Neuronal stem cell (in vitro differentiated cells): ENCODE results near the gene USP32.

Experiments
- DNase-seq: peaks from one replicate; pipeline ENCODE4 v3.0.0-alpha.2; 2013; ENCODE audit warnings: low spot score
- H2AFZ ChIP-seq: one replicate; pipeline ENCODE4 v1.6.1; 2013; ENCODE audit warnings: mild to moderate bottlenecking, low read length, inconsistent platforms
- H2AK5ac ChIP-seq: 2 replicates; pipeline ENCODE4 v1.6.1; 2013; ENCODE audit warnings: low read depth, mild to moderate bottlenecking, inconsistent platforms, low read length, moderate library complexity, mixed read lengths
- H2BK120ac ChIP-seq: 2 replicates; pipeline ENCODE4 v1.6.1; 2013; ENCODE audit warnings: low read depth, mild to moderate bottlenecking, inconsistent platforms, low read length, moderate library complexity, mixed read lengths
- H2BK12ac ChIP-seq: one replicate; pipeline ENCODE4 v1.6.1; 2013; ENCODE audit warnings: low read length, inconsistent platforms
- H2BK15ac ChIP-seq: 2 replicates; pipeline ENCODE4 v1.6.1; 2013; ENCODE audit warnings: mild to moderate bottlenecking, low read length, inconsistent platforms, mixed read lengths
- H2BK5ac ChIP-seq: one replicate; pipeline ENCODE4 v1.6.1; 2013; ENCODE audit warnings: inconsistent platforms, mild to moderate bottlenecking, low read length, moderate library complexity
- H3K14ac ChIP-seq: one replicate; pipeline ENCODE4 v1.6.1; 2013; ENCODE audit warnings: low read length, inconsistent platforms
- H3K18ac ChIP-seq: 2 replicates; pipeline ENCODE4 v1.6.1; 2013; ENCODE audit warnings: low read length, inconsistent platforms
- H3K23ac ChIP-seq: 2 replicates; pipeline ENCODE4 v1.6.1; 2013; ENCODE audit warnings: low read depth, mild to moderate bottlenecking, mixed read lengths, low read length, inconsistent platforms; ENCODE audit not compliant: poor library complexity
- H3K27ac ChIP-seq: replicated peaks from 3 replicates; pipeline ENCODE4 v1.5.1; 2013; ENCODE audit warnings: low read length, inconsistent platforms
- H3K27me3 ChIP-seq, 3 experiments: 2 replicates each; pipeline ENCODE4 v1.6.1; 2013; ENCODE audit warnings: low read length in 3 of 3, mild to moderate bottlenecking in 2 of 3, inconsistent platforms in 1 of 3, low read depth in 1 of 3, mixed read lengths in 1 of 3, moderate library complexity in 1 of 3; ENCODE audit not compliant: control insufficient read depth in 3 of 3, insufficient read depth in 3 of 3
- H3K36me3 ChIP-seq, 2 donors: replicated peaks in 1 of 2; 2 replicates each; pipeline ENCODE4 v1.6.1; 2013; ENCODE audit warnings: low read length in 2 of 2; ENCODE audit not compliant: control insufficient read depth in 2 of 2, insufficient read depth in 2 of 2
- H3K4ac ChIP-seq: 2 replicates; pipeline ENCODE4 v1.6.1; 2013; ENCODE audit warnings: inconsistent platforms, mild to moderate bottlenecking, low read length, moderate library complexity
- H3K4me1 ChIP-seq, 2 donors: 1 replicate in 1 of 2; 2 replicates in 1 of 2; pipeline ENCODE4 v1.6.1; 2013; ENCODE audit warnings: low read length in 2 of 2, low read depth in 1 of 2; ENCODE audit not compliant: control insufficient read depth in 2 of 2, insufficient read depth in 1 of 2
- H3K4me2 ChIP-seq: one replicate; pipeline ENCODE4 v1.6.1; 2013; ENCODE audit warnings: mild to moderate bottlenecking, low read length, inconsistent platforms; ENCODE audit not compliant: insufficient read depth, poor library complexity, severe bottlenecking
- H3K4me3 ChIP-seq, 2 donors: 2 replicates each; pipeline ENCODE4 v1.5.1; 2013; ENCODE audit warnings: low read length in 2 of 2, mild to moderate bottlenecking in 2 of 2, inconsistent platforms in 1 of 2, moderate library complexity in 1 of 2
- H3K79me1 ChIP-seq: one replicate; pipeline ENCODE4 v1.6.1; 2013; ENCODE audit warnings: low read depth, mild to moderate bottlenecking, inconsistent platforms, low read length, moderate library complexity
- H3K9ac ChIP-seq: one replicate; pipeline ENCODE4 v1.6.1; 2013; ENCODE audit warnings: mild to moderate bottlenecking, low read depth, low read length, inconsistent platforms; ENCODE audit not compliant: poor library complexity
- H3K9me3 ChIP-seq, 2 donors: replicated peaks in 1 of 2; 2 replicates each; pipeline versions ENCODE3 to v1.6.1; 2013; ENCODE audit warnings: low read length in 2 of 2, mild to moderate bottlenecking in 2 of 2, inconsistent platforms in 1 of 2, low read depth in 1 of 2, mixed read lengths in 1 of 2, moderate library complexity in 1 of 2; ENCODE audit not compliant: control insufficient read depth in 2 of 2, insufficient read depth in 1 of 2
- H4K8ac ChIP-seq: one replicate; pipeline ENCODE4 v1.6.1; 2013; ENCODE audit warnings: low read depth, mild to moderate bottlenecking, inconsistent platforms, low read length, moderate library complexity
- H4K91ac ChIP-seq: one replicate; pipeline ENCODE4 v1.6.1; 2013; ENCODE audit warnings: low read length, low read depth, mild to moderate bottlenecking, inconsistent platforms; ENCODE audit not compliant: poor library complexity
- WGBS, 2 donors: extraction: QIAGEN DNeasy Blood & Tissue Kit; methylation state at CpG; one replicate each; pipeline ENCODE4 v1.1.7; 2013; ENCODE audit warnings: missing lambda C conversion rate in 2 of 2, mixed read lengths in 1 of 2; ENCODE audit not compliant: insufficient read length in 2 of 2, insufficient replicate concordance in 1 of 2; ENCODE audit errors: extremely low coverage in 2 of 2; 5-methylcytosine and 5-hydroxymethylcytosine counted together

USP32 gene

DNA sequence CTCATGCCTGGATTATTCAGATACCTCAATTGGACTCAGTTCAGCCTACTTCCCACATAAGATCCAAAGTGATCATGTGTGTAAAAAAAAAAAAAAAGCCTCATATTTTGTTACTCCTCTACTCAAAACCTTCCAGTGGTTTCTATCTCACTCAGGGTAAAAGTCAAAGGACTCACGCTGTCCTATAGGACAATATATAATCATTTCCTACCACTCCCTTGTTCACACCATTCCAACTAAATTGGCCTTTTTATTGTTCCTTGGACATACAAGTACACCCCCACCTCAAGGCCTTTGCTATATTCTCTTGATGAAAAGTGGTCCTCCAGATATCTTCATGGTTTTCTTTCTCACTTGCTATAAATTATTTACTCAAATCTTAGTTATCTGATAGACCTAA is 99.2 kb downstream of the USP32 start:
- Histone ChIP-seq H2AFZ (no peak overlapping the region), H3K27ac (no peak overlapping the region), H2BK5ac (no peak overlapping the region), H3K4me1 (no peaks in the 10 kb centered on the region), H3K14ac (no peak overlapping the region), H3K4ac (no peak overlapping the region), H3K9me3 (no peaks in the 10 kb centered on the region), H3K36me3 (peaks cover 0 to 25% of the 10 kb centered on the region in 2 donors), H2BK12ac (no peak overlapping the region), H2BK120ac (no peak overlapping the region), H3K4me3 (no peak overlapping the region), H3K9ac (no peak overlapping the region), H3K4me2 (no peak overlapping the region), H3K79me1 (no peaks in the 10 kb centered on the region), H3K18ac (no peak overlapping the region), H2AK5ac (no peak overlapping the region), H4K91ac (no peak overlapping the region), H3K23ac (no peak overlapping the region), H2BK15ac (no peak overlapping the region), H3K27me3 (no peaks in the 10 kb centered on the region), H4K8ac (no peak overlapping the region)
- DNase-seq: no peak
- no CpG with 5 or more reads among the region's 1 CpG for WGBS, 2 donors

DNA sequence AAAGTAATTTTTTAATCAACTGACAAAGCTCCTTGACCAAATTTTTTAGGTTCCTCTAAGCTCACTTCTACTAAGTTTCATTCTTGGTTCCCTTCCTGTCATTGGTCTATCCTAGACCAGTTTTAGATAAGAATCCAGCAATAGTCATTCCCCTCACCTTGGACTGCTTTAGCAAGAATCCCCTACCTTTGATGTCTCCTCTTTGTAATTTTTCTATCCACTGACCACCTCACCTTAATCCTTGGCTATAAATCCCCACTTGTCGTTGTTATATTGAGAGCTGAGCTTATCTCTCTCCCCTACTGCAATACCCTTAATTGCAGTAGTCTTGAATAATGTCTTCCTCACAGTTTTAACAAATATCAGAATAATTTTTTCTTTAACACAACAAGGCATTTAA is 107.2 kb downstream of the USP32 start:
- H3K14ac ChIP-seq: no peak overlapping the region
- H3K4me2 ChIP-seq: no peak overlapping the region
- no CpG with 5 or more reads among the region's 1 CpG for WGBS, 2 donors
- no peak for DNase-seq
- no peaks in the 10 kb centered on the region for H3K27me3 ChIP-seq
- peaks cover 0 to 30% of the 10 kb centered on the region in 2 donors for H3K36me3 ChIP-seq
- no peak overlapping the region for H4K8ac ChIP-seq
- no peaks in the 10 kb centered on the region for H3K79me1 ChIP-seq
- H2AK5ac ChIP-seq: no peak overlapping the region
- H2AFZ ChIP-seq: no peak overlapping the region
- no peak overlapping the region for H3K27ac ChIP-seq
- H4K91ac ChIP-seq: no peak overlapping the region
- H2BK120ac ChIP-seq: no peak overlapping the region
- no peak overlapping the region for H2BK15ac ChIP-seq
- H3K9me3 ChIP-seq: no peaks in the 10 kb centered on the region
- no peak overlapping the region for H3K4ac ChIP-seq
- H3K9ac ChIP-seq: no peak overlapping the region
- no peak overlapping the region for H3K23ac ChIP-seq
- no peak overlapping the region for H2BK5ac ChIP-seq
- no peak overlapping the region for H3K18ac ChIP-seq
- H2BK12ac ChIP-seq: no peak overlapping the region
- no peak overlapping the region for H3K4me3 ChIP-seq
- no peaks in the 10 kb centered on the region for H3K4me1 ChIP-seq

DNA sequence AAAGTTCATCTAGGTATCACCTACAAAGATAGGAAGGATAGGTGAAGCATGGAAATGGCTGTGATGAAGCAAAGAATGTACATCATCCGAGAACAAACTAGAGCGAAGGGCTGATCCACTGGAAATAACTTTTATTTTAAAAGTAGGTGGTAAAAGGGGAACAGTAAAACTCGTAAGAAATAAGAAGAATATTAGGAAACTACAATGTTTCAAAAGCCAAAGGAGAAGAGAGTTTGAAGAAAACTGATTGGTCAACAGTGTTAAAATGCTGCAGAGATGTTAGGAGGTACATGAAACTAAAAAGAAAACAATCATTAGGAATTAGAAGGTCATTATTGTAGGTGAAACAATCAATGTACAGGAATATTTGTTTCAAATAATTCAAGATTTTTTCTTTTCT is 108.1 kb downstream of the USP32 start:
- H2BK15ac ChIP-seq: no peak overlapping the region
- no peak overlapping the region for H2AK5ac ChIP-seq
- H3K9ac ChIP-seq: no peak overlapping the region
- no peaks in the 10 kb centered on the region for H3K4me1 ChIP-seq
- no peak overlapping the region for H3K4me2 ChIP-seq
- no peak overlapping the region for H2BK120ac ChIP-seq
- H3K79me1 ChIP-seq: no peaks in the 10 kb centered on the region
- no peak overlapping the region for H2BK5ac ChIP-seq
- H3K18ac ChIP-seq: no peak overlapping the region
- no peak overlapping the region for H3K4ac ChIP-seq
- H2BK12ac ChIP-seq: no peak overlapping the region
- peaks cover 0 to 24% of the 10 kb centered on the region in 2 donors for H3K36me3 ChIP-seq
- H3K23ac ChIP-seq: no peak overlapping the region
- H3K9me3 ChIP-seq: no peaks in the 10 kb centered on the region
- H3K27ac ChIP-seq: no peak overlapping the region
- H4K8ac ChIP-seq: no peak overlapping the region
- no peak overlapping the region for H3K4me3 ChIP-seq
- no peak overlapping the region for H2AFZ ChIP-seq
- no peak for DNase-seq
- WGBS, 2 donors: no CpG with 5 or more reads among the region's 3 CpGs
- no peaks in the 10 kb centered on the region for H3K27me3 ChIP-seq
- H4K91ac ChIP-seq: no peak overlapping the region
- H3K14ac ChIP-seq: no peak overlapping the region

DNA sequence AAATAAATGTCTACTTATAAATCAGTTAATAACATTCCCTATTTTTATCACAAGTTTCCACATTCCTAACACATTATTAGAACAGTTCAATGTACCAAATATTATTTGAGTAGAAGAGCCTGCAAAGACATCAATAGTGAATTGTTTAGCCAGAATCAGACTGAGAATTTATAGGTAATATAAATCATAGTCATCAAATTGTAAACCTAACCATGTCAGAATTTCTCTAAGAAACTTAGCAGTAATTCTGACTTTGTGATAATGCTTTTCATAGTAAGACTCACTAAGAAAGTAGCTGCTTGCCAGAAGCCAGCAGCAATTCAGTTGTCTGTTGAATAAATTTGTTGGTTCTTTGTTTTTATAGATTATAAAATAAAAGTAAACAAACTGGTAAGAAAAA is 111.3 kb downstream of the USP32 start:
- no peaks in the 10 kb centered on the region for H3K27me3 ChIP-seq
- H3K27ac ChIP-seq: no peak overlapping the region
- peaks cover 0 to 3% of the 10 kb centered on the region in 2 donors for H3K36me3 ChIP-seq
- no peaks in the 10 kb centered on the region for H3K9me3 ChIP-seq
- no peak overlapping the region for H3K4me3 ChIP-seq
- H2BK120ac ChIP-seq: no peak overlapping the region
- no peak overlapping the region for H2BK15ac ChIP-seq
- no peak overlapping the region for H3K18ac ChIP-seq
- H2AK5ac ChIP-seq: no peak overlapping the region
- no peak overlapping the region for H2BK5ac ChIP-seq
- no peak overlapping the region for H4K91ac ChIP-seq
- H3K14ac ChIP-seq: no peak overlapping the region
- H3K9ac ChIP-seq: no peak overlapping the region
- no peak overlapping the region for H3K4me2 ChIP-seq
- H3K23ac ChIP-seq: no peak overlapping the region
- H2BK12ac ChIP-seq: no peak overlapping the region
- DNase-seq: no peak
- H4K8ac ChIP-seq: no peak overlapping the region
- H3K79me1 ChIP-seq: no peaks in the 10 kb centered on the region
- no peak overlapping the region for H2AFZ ChIP-seq
- no peak overlapping the region for H3K4ac ChIP-seq
- no peaks in the 10 kb centered on the region for H3K4me1 ChIP-seq
